ENCODE data around the gene PARP2.
"Not testable (repeated sequence)": the region's sequence is repeated elsewhere in the genome, so short reads cannot be mapped to it uniquely, and the experiment has no call there.

PARP2 gene

DNA sequence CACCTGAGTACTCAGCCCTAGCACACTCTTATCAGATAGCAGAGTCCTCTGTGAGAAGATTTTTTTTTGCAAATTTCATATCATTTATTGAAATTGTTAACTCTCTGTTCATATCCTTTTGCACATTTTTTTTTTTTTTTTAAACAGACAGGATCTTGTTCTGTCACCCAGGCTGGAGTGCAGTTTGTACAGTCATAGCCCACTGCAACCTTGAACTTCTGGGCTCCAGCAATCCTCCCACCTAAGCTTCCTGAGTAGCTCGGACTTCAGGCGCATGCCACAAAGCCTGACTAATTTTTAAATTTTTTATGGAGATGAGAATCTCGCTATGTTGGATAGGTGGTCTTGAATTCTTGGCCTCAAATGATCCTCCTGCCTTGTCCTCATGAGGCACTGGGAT lies 4.3 kb downstream of the PARP2 start:
- DNase-seq (ENCODE audit: low read depth in 2 of 2): no peak

DNA sequence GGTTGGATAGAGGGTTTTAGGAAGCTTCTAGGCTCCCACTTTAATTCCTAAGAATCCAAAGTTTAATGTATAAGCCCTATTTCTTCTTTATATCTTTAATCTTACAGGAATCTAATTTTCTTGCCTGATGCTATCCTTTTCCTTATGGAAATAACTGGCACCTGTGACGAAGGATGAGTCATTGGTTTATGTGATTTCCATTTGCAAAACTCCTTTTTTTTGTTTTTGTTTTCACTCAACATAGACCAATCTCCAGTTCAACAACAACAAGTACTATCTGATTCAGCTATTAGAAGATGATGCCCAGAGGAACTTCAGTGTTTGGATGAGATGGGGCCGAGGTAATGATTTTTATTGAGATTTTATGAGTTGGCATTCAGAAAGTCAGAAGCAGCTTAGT lies 6.8 kb downstream of the PARP2 start:
- DNase-seq (ENCODE audit: low read depth in 2 of 2): no peak

DNA sequence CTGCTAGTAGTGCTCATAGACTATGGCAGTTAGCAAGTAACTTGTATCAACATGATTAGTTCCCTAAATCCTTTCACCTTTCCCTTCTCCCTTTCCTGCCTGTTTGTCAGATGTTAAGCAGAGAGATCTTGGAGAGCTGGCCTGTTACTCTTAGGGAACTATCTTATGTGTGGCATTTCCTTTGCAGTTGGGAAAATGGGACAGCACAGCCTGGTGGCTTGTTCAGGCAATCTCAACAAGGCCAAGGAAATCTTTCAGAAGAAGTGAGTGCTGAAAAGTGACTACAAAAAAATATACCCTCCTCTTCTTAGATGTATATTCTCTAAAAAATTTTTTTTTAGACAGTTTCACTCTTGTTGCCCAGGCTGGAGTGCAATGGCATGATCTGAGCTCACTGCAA lies 7.4 kb downstream of the PARP2 start:
- no peak for DNase-seq (ENCODE audit: low read depth in 2 of 2)

DNA sequence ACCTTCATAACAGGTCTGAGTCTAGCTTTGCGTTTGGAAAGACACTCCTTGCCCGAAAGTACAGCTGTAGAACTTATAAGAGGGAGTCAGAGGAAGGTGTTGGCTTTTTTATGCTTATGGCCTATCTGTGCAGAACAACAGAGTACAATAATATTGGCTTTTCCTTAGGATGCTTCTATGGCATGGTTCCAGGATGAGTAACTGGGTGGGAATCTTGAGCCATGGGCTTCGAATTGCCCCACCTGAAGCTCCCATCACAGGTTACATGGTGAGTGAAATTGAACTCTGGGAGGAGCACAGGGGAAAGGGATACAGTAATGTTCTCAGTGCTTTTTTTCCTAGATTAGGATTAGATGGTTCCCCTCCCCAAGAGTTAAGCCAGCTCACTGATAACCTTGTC lies 13.0 kb downstream of the PARP2 start:
- no peak for DNase-seq (ENCODE audit: low read depth in 2 of 2)

DNA sequence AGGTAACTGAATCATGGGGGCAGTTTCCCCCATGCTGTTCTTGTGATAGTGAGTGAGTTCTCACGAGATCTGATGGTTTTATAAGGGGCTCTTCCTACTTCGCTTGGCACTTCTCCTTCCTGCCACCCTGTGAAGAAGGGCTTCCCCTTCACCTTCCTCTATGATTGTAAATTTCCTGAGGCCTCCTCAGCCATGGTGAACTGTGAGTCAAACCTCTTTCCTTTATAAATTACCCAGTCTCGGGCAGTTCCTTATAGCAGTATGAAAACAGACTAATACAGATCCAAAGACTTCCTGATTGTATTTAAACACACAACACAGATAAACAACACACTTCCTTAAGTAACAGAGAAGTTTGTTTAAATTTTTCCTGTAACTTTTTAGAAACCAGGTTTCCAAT lies 15.0 kb downstream of the PARP2 start:
- DNase-seq (ENCODE audit: low read depth in 2 of 2): not testable (repeated sequence)

DNA sequence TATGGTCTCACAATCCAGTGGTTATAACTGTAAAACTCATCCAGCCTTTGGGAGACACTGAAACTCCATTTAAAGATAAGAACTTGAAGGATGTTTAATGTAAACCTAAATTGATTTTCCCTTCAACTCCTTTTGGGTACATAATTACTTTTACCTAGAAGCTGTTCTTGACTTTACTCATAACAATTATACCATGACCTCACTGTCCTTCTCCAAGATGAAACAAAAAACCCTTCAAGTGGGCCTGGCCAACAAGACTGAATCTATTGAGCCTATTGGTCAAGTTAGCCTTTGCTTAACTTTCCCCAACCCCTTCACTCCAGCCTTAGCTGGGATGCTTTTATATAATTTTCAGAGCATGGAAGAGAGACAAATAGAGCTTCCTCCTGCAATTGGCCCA lies 22.5 kb downstream of the PARP2 start:
- DNase-seq (ENCODE audit: low read depth in 2 of 2): no peak

DNA sequence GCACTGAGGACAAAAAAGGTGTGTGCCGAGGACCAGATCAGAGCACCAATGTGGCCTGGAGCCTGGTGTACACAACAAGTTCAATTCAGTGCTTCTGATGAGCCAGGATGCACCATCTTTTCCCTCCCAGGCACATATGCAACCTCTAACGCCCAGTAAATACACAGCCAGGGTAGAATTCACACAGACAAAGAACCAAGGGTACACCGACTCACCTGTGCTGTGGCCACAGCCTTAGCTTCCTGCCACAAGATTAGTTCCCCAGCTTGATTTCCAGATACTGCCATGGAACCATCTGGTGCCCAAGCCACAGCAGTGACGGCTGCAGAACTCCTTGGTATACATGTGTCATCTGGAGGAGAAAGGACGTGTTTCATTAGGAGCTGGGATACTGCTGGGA lies 29.4 kb downstream of the PARP2 start:
- no peak for DNase-seq (ENCODE audit: low read depth in 2 of 2)

DNA sequence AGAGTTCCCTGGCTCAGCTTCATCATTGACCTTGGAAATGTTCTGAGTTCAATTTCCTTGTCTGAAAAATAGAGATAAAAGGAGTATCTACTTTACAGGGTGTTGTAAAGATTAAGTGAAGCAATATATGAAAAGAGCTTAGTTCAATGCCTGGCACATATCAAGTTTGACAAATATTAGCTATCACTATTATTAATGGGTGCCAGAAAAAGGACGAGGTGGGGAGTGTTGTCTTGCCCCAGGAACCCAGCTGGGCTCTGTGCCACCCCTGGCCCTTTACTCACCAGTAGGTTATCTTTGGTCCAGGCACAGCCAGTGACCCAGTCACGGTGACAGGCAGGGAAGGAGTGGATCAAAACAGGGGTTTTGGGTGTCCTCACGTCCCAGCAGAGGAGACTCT lies 32.0 kb downstream of the PARP2 start:
- DNase-seq (ENCODE audit: low read depth in 2 of 2): no peak

DNA sequence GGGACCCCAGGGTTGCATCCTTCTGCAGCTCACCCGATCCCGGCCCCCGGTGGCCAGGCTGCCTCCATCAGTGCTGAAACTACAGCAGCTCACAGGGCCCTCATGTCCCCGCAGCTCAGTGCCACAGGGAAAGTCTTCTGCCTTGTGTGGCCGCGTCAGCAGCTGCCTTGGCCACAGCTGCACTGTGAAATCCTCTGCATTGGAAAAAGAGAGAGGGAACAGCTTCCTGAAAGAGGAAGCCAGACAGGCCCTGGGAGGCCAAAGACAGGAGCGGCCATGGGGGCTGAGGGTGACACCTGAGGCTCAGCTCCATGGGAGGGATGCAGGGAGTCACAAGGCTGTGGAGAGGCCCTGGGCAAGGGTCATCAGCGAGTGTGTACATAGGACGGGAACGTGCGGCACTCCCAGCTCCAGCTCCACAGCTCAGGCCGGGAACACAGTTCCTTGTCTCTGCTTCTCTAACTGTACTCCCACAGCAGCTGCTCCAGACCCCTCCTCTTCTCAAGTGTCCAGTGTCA lies 32.7 kb downstream of the PARP2 start:
- no peak for DNase-seq (ENCODE audit: low read depth in 2 of 2)

DNA sequence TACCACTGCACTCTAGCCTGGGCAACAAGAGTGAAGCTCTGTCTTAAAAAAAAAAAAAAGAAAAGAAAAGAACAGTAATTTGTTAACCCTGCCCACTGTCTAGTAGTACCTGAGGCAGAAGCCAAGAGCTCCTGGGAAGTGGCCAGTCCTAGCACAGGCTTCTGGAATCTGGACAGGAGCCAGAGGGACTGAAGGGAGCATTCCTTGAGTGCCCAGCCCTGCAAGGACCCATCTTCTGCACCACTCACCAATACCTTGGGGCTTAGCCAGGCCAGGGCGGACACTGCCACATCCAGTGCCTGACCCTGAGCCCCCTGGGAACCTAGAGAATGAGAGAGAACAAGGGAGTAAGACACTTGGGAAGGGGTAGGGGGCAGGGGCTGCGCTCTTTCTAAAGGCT lies 33.7 kb downstream of the PARP2 start:
- no peak for DNase-seq (ENCODE audit: low read depth in 2 of 2)

DNA sequence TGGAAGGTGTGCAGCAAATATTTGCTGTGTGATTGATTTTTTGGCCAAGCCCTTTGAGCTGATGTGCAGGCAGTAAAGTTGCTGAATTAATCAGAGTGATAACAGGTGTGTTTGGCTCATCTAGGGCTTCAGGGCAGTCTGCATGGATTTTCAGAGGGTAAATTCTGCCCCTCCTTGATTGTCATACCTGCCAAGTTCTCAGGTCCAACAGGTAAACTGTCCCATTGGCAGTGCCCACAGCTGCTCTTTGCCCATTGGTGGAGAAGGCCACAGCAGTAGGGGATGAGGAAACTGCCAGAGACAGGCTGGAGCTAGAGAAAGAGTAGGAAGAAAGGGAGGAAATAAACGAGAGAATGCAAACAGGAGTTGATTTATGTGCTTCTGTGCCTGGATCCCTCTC lies 36.3 kb downstream of the PARP2 start:
- no peak for DNase-seq (ENCODE audit: low read depth in 2 of 2)

DNA sequence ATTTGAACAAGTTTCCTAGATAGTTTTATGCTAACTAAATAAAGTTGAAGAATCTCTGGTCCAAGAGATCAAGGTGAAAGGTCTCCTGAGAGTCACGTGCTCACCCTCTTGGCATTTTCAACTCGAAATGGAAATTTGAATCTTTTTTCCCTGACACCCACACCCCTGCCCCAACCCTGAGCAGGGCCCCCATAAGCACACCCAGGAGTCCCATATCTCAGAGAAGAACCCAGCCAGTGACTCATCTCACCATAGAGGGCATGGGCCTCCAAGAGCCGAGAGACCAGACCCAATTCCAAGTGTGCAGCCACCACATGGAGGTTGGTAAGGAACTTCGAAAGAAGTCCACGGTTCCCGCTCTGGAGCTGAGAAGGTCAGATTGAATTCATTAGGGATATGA lies 37.2 kb downstream of the PARP2 start:
- DNase-seq (ENCODE audit: low read depth in 2 of 2): no peak

DNA sequence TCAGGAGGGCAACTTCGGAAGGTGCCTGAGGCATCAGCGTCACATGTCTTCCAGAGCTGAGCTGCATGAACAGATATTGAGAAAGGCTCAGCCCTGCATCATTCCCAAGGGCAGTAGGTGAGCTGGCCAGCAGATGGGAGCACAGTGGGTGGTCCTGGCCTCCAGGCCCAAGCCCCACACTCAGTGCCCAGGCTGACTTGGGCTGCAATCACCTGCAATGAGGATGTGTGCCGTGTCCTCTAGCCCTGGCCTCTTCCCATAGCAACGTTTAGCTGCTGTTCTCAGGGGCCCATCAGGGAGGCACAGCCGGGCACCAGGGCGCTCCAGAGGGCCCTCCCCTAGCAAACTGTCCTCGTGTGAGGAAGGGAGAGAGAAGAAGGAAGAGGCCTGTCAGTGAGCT lies 37.9 kb downstream of the PARP2 start:
- DNase-seq (ENCODE audit: low read depth in 2 of 2): no peak

DNA sequence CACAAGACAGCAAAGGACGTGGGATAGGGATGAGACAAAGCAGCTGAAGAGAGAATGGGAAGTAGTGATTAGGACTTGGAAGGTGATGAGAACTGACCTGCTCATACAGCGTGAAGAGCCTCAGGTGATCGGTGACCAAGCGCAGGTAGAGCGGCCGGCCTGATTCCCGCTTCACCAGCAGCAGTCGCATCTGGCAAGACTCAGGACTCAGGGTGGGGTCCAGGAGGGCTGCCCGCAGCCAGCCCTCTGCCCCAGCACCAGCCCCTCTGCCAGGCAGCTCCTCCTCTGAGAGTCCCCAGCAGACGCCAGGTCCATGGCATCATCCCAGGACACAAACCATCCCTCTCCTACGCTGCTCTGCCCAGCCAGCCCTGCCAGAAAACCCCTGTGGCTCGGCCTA lies 39.1 kb downstream of the PARP2 start:
- no peak for DNase-seq (ENCODE audit: low read depth in 2 of 2)

DNA sequence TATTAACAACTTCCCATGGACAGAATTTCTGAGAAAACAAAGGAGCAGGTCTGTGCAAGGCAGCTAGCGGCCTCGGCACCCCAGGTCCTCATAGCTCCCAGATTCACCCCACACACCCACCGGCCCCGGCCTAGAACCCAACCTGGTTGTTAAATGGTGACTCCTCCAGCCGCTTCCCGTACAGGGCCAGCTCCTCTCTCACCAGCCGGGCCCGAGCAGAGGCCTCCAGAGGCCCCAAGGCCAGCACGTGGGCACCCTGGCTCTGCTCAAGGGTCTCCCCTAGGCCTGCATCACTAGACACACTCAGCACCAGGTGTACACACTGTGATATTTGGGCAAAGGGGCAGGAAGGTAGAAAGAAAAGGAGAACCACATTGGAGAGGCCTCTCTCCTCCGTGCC lies 39.6 kb downstream of the PARP2 start:
- DNase-seq (ENCODE audit: low read depth in 2 of 2): no peak

DNA sequence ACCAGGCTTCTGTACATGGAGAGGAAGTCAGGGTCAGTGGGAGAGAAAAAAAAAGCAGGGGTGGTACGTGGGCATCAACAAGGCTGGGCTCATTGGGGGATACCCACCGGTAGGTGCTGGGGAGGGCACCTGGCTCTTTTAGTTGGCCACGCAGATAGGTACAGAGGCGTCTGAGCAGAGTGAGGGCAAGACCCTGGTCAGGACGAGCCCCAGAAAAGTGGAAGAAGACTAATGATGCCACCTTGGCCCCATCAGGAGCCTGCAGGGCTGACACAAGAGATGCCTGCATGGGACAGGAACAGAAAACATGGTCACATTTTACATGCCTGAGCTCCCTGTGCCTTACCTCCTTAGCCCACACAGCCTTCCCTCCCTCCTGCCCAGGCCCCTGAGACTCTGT lies 40.2 kb downstream of the PARP2 start:
- no peak for DNase-seq (ENCODE audit: low read depth in 2 of 2)

DNA sequence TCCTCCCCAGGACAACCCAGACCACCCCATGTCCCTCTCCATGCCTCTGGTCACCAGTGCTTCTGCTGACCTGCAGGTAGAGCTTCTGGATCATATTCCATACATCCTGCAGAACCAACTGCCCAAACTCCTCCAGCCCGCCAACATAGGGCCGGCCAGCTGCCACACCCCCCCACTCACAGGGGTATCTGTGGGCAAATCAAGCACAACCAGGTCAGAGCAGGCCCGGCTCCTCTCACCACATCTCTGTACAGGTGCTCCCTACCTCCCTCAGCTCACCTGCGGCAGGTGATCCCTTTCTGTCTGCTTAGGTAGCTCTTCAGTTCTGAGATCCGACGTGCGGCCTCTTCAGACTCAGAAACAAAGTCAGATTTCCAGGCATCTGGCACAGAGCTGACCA lies 40.9 kb downstream of the PARP2 start:
- DNase-seq (ENCODE audit: low read depth in 2 of 2): no peak

DNA sequence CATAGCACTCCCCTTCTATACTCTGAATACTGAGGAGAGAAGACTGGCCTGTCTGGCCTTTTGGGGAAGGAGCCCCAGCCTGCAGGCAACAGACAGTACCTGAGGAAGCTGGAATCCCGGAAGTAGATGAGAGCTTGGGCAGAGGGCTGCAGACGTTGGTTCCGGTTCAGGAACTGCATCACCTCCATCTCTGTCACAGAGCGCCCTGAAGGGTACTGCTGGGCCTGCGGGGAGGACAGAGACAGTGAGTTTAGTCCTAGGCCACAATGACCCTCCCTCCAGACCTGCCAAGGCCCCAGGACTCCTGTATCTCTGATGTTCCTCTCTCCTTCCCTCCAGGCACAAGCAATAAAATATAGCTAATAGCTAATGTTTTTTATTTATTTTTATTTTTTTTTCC lies 41.5 kb downstream of the PARP2 start:
- no peak for DNase-seq (ENCODE audit: low read depth in 2 of 2)

DNA sequence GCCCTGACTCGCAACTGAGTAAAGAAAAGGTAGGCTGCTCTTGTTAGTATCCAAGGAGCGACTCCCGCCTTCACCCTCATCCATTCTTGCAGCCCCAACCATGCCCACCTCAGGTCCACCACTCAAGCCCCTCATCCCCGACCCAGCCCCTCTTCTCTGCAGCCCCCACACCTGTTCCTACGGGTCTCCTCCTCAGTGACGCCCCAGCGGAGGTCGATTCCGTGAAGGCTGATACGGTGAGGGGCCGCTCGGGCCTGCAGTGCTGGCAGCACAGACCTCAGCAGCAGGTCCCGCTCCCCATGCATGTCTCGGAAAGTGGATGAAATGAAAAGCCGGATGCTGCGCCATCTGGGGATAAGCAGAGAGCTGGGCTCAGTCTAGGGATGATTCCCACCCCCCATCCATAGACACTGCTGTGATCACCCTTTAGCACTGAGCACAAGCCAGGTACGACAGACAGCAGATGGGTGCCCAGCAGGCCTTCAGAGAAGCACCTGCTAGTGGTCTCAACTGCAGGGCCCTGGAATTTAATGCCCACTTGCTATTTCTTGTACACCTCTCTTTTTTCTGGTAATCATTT lies 42.9 kb downstream of the PARP2 start:
- DNase-seq (ENCODE audit: low read depth in 2 of 2): no peak

DNA sequence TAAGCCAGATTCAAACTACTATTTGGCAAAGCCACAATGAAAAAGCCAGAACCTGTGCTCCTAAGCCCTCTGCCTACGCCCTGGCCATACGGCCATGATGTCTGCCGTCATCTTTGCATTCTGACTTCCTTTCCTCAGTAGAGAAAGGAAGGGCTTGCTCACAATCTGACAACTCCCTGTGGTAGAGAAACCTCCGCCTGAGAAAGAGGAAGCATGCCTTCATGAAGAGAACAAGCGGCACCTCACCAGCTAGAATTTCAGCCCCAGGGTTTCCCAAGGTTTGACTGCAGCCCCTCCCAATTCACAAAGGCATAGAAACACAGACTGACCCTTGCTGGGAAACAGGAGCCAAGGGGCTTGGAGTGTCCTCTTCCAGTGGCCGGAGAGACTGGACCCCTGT lies 44.1 kb downstream of the PARP2 start:
- no peak for DNase-seq (ENCODE audit: low read depth in 2 of 2)

DNA sequence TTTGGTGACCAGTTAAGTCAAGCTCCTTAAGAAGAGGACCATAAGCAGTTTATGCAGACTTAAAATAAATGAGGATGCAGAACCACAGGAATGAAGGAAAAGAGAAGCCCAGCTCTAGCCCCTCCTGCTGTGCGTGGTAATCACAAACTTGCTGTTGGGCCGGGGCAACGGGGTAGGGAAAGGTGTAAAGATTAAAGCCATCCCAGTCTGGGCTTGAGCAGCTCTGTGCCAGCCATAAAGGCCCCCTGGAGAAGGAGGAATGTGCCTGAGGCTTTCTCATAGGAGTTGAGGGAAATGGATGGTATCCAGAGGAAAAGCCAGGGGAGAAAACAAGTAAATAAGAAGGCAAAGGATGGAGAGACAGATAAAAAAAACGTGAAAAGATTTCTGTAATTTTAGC lies 44.7 kb downstream of the PARP2 start:
- no peak for DNase-seq (ENCODE audit: low read depth in 2 of 2)

DNA sequence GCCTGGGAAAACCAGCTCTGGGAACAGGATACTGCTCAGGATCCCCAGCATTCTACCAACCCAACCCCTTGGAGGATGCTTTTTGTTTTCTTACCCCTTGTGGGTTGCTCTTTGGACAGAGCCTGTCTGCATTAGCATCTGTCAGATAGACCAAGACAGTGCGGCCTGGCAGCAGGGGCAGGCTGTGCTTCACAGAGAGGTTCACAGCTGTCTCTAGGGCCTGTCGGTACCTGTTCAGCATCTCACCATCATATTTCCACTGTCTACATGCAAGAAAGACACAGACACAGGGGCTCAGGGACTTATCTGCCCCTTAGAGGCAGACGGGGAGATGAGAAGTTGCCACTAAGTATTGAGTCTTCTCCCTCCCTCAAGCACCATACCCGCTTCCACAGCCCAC lies 48.1 kb downstream of the PARP2 start:
- DNase-seq (ENCODE audit: low read depth in 2 of 2): no peak

DNA sequence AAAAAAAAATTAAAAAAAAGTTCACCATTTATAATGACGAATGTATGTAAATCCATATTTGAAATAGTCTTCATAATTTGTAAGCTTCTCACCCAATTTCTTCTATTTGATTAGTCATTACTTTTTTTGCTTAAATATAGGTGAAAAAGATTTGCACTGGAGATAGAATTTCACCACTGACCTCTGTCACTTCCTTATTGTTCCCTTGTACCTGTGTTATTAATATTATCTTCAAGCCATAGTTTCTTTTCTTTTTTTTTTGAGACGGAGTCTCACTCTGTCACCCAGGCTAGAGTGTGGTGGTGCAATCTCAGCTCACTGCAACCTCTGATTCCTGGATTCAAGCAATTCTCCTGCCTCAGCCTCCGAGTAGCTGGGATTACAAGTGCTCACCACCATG lies 54.1 kb downstream of the PARP2 start:
- no peak for DNase-seq (ENCODE audit: low read depth in 2 of 2)

DNA sequence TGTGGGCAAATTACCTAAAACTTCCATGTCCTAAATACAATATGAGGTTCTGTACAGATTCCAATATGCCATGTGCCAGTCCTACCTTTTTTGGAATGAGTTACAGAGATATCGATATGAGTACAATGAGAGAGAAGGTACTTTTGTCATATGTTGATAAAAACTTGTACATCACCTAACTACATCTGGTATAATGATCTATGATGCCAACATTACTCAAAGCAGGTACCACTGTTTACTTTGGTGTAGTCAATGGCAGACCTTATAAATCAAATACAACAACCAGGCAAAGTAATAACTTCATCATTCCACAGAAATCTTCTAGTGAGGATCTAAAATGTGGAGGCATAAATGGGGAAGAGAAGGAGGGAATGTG lies 57.1 kb downstream of the PARP2 start:
- DNase-seq (ENCODE audit: low read depth in 2 of 2): no peak

All from stimulated activated CD4-positive, alpha-beta T cell treated with anti-CD3 and anti-CD28 coated beads, Interleukin-12 subunit alpha, Interleukin-12 subunit beta, amount 100 ng/mL, for 24 hours (primary cell).